NB4 (cell line): ENCODE data around the gene VEGFA.

ENCODE experiments used
- CTCF ChIP-seq: IDR thresholded peaks from one replicate; pipeline ENCODE4 v1.5.1; 2012; ENCODE audit warnings: low read depth, low read length
- POLR2A ChIP-seq: IDR thresholded peaks from 2 replicates; pipeline ENCODE4 v1.6.1; 2011; ENCODE audit warnings: mild to moderate bottlenecking; ENCODE audit not compliant: insufficient read length; ENCODE audit errors: extremely low read depth

DNA sequence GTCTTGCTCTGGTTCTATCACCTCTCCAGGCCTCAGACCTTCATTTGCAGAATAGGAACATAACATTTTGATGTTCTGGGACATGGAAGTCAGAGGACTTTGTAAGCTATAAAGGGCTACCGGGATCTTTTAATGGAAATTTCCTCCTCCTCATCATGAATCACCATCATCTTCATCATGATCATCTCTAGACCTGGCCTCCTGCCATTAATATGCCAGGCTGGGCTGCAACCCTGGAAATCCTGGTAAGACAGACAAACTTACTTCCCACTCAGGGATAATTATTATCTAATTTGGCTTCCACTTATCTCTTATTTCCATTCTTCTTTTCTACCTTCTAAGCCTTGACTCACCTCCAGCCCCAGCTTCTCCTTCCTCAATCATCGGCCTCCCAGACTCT lies 41.4 kb upstream of the VEGFA start:
- TF ChIP-seq POLR2A: no peak
- TF ChIP-seq CTCF: no peak
